Activated CD4-positive, alpha-beta T cell treated with anti-CD3 and anti-CD28 coated beads, Interleukin-2, amount 50 U/mL, for 16 hours (primary cell): Measurements from ENCODE around the gene SPATA31A6.
"Not testable (repeated sequence)": the region's sequence is repeated elsewhere in the genome, so short reads cannot be mapped to it uniquely, and the experiment has no call there.

ENCODE experiments used
- DNase-seq: peaks from one replicate; pipeline ENCODE4 v3.0.0-alpha.2; 2020

The SPATA31A6 gene

DNA sequence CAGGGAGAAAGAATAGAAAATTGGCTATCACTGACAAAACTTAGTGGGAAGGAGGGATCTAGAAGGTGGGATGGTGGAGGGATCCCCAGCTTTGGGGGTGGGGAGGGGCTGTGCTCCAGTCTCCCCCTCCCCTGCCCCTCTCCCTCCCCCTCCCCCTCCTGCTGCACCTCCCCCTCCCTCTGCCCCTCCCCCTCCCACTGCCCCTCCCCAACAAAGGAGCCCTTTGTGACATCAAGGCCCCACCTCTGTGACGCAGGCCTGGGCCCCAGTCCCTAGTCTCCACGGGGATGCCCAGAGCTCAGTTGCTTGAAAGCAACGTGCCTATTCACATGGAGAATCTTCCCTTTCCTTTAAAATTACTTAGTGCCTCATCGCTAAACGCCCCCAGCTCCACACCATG is at the start of gene SPATA31A6:
Gene SPATA31A6 (plus strand): TSS at position 301 of the 400 bp plus-strand sequence. CDS start 29 bp downstream, at position 330.
- DNase-seq = not testable (repeated sequence)

DNA sequence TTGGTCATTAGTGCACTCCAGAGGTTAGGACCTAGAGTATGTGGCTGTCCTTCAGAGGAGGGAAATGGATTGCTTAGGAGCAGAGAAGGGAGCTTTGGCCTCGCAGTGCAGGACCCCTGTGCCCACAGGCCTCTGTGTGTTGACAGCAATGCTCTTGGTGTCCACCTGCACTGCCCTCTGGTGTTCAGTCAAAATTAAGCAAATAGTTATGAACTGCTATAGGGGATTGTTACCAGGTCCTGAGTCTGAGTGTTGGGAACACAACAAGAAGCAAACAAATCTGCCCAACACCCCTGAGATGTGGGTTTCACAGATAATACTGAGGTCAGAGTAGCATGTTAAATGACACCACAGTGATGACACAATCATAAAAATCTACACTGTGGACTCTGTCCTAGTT is 23.2 kb upstream of the SPATA31A6 start:
- peak; percentile 15 for DNase-seq

DNA sequence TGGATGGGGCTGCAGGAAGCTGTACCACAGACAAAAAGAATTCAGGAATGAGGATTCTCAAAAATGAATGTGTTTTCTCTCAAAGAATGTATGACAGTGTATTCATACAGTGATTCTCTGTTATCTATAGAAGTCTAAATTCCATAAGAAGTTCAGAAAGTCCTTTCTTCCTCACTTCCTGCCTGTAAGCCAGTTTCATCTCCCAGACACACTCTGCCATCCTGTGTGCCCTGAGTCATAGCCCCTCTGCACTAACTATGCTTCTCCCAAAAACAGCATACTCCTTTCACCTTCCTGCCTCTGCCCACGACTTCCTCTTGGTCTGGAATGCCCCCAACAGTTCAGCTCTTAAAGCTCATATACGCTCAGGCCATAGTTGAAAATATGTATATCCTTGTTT is 36.4 kb downstream of the SPATA31A6 start:
- not testable (repeated sequence) for DNase-seq

DNA sequence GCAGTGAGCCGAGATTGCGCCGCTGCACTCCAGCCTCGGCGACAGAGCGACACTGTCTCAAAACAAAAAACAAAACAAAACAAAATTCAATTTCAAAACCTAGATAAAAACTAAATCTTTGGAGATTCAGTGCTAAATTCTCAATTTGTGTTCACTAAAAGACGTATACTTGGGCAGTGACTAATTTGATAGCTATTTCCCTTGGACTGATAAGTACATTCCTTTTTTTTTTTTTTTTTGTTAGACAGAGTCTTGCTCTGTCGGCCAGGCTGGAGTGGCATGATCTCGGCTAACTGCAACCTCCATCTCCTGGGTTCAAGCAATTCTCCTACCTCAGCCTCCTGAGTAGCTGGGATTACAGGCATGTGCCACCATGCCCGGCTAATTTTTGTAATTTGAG is 39.8 kb downstream of the SPATA31A6 start:
- DNase-seq = not testable (repeated sequence)

DNA sequence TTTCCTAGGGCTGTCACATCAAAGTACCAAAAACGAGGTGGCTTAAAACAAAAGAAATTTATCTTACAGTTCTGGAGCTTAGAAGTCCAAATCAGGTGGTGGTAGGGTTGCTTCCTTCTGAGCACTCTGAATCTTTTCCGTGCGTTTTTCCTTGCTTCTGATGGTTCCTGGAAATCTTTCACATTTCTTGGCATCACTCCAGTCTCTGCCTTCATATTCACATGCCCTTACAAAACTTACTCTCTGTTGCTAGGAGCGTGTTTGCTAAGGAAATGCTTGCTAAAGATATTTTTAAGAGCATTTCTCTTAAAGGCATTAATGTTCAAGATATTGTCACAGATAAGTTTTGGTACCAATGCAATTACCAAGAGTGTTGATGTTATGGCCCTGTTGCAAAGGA is 49.6 kb downstream of the SPATA31A6 start:
- DNase-seq = not testable (repeated sequence)

DNA sequence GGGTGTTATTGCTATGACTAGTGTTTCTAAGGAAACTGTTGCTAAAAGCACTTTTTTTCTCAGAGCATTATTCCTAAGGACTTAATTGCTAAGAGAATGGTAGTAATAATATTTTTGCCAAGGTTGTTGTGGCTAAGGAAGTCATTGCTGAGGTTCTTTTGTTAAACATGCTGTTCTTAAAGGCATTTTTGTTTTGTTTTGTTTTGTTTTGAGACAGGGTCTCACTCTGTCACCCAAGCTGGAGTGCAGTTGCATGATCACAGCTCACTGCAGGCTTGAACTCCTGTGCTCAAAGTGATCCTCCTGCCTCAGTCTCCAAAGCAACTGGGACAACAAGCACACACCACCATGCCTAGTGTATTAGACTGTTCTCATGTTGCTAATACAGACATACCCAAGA is 51.2 kb downstream of the SPATA31A6 start:
- DNase-seq = not testable (repeated sequence)

DNA sequence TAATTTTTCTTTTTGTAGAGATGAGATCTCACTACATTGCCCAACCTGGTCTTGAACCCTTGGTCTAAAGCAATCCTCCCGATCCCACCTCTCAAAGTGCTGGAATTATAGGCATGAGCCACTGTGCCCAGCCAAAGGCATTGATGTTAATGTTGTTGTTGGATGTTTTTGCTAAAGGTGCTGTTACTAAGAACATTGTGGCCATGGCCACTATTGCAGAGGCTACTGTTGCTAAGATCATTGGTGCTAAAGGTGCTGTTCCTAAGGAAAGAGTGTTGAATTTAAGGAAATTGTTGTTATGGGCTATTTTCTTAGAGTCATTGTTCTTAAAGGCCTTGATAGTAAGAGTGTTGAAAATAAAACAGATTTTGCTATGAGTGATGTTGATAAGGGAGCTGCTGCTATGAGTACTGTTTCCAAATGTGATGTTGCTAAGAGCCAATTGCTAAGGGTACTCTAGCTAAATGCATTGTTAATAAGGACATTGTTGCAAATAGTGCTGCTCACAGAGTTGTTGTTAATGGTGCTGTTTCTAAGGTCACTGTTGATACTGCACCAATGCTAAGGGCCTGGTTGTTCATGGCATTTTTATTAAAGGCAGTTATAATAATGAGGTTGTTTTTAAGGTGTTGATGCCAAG is 52.0 kb downstream of the SPATA31A6 start:
- DNase-seq = not testable (repeated sequence)

DNA sequence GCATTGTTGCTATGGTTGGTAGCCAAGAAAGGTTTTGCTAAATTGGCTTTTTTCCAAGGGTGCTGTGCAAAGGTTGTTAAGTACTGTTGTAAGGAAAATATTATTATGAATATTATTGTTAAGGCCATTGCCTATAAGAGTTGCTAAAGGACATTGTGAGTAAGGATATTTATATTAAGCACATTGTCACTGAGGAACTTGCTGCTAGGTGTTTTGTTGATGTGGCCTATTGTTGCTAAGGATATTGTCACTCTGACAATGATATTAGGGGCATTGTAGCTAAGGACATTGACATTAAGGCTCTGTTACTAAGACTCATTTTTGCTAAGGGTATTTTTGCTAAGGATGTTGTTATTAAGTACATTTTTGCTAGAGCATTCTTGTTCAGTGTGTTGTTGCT is 52.6 kb downstream of the SPATA31A6 start:
- not testable (repeated sequence) for DNase-seq

DNA sequence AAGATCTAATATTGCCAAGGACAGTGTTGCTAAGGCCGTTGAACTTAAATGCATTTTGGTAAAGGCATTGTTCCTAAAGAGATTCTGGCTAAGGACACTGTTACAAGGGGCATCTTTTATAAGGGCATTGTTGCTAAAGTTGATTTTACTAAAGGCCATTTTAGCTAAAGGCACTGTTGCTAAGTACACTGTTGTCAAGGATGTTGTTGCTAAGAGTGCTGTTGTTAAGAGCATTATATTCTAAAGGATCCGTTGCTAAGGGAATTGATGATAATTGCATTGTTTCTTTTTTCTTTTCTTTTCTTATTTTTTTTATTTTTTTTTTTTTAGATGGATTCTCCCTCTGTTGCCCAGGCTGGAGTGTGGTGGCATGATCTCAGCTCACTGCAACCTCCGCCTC is 53.9 kb downstream of the SPATA31A6 start:
- DNase-seq = not testable (repeated sequence)

DNA sequence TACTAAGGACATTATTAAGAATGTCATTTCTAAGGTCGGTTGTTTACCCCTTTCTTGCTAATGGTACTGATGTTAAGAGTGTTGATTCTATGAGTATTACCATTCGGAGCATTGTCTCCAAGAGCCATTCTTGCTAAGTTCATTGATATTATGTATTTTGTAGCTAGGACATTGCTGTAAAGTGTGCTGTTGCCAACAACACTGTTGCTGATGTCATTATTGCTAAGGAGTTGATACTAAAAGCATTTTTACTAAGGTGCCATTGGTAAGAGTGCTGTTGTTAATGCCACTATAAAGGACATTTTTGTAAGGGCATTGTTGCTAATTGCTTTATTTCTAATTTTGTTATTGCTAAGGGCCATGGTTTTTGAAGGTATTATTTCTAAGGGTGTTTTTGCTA is 55.4 kb downstream of the SPATA31A6 start:
- not testable (repeated sequence) for DNase-seq
